Esophagus squamous epithelium (tissue), 5 donors: ENCODE measurements around the gene HSD17B4. TPM values are rescaled to one million over a fixed set of nuclear protein-coding genes. Genes with fewer than 3 reads are reported as not detected.
A peak's percentile ranks its signal among the peaks of the same experiment; 100 is the strongest.
"Not testable (repeated sequence)": the region's sequence is repeated elsewhere in the genome, so short reads cannot be mapped to it uniquely, and the experiment has no call there.

Experiments
- DNase-seq: peaks from one replicate; lab custom pipeline; 2025; lab: John Stamatoyannopoulos, UW
- H3K27ac ChIP-seq, 4 donors: fragments of 200-600 bp; sonication (generic); one replicate each; pipeline ENCODE4 v1.5.1; 2016 to 2019; ENCODE audit warnings: mild to moderate bottlenecking in 1 of 4
- H3K27me3 ChIP-seq, 4 donors: fragments of 200-600 bp; sonication (generic); 1 replicate in 3 of 4; 2 replicates in 1 of 4; pipeline versions ENCODE4 v1.5.1 to v1.6.0; 2017 to 2021; ENCODE audit warnings: antibody characterized with exemption in 1 of 4
- H3K36me3 ChIP-seq, 3 donors: fragments of 200-600 bp; sonication (generic); one replicate each; pipeline ENCODE4 v1.5.1; 2016 to 2019
- H3K4me1 ChIP-seq, 3 donors: fragments of 200-600 bp; sonication (generic); one replicate each; pipeline ENCODE4 v1.5.1; 2017 to 2019
- H3K4me3 ChIP-seq, 4 donors: fragments of 200-600 bp; sonication (generic); 1 replicate in 3 of 4; 2 replicates in 1 of 4; pipeline ENCODE4 v1.5.1; 2016 to 2019; ENCODE audit warnings: mild to moderate bottlenecking in 2 of 4, moderate library complexity in 1 of 4
- H3K9me3 ChIP-seq, 3 donors: fragments of 200-600 bp; sonication (generic); one replicate each; pipeline ENCODE4 v1.5.1; 2016 to 2019
- POLR2A ChIP-seq, 4 donors: fragments of 450-650 bp; IDR thresholded peaks; one replicate each; pipeline ENCODE4 v1.6.1; 2017; ENCODE audit warnings: antibody characterized with exemption in 4 of 4, mild to moderate bottlenecking in 4 of 4, moderate library complexity in 3 of 4
- WGBS, 2 donors: methylation state at CpG; one replicate each; pipeline ENCODE4 v1.1.5; 2018; 5-methylcytosine and 5-hydroxymethylcytosine counted together
- intact Hi-C: fragments of 100-400 bp; cut with DNase I; formaldehyde crosslinking; loops from one replicate; pipeline ENCODE4 v1.15.0; 2022
- total RNA-seq, 4 donors: library from RNA; depleted of rRNA; stranded (reverse); fragments of >200 nt; gene quantifications; one replicate each; pipeline ENCODE4 v1.1.0, GENCODE V29; 2016
- TF ChIP-seq, protein P1 (sequence below), 6 experiments: fragments of 450-650 bp in 4 of 6; fragments of 200-600 bp in 2 of 6; sonication (generic) in 2 of 6; IDR thresholded peaks; one replicate each; pipeline ENCODE4 v1.5.1; 2016 to 2019; ENCODE audit warnings: antibody characterized with exemption in 6 of 6, mild to moderate bottlenecking in 4 of 6, moderate library complexity in 4 of 6
- donor health status: DM: yes; HTN: yes; CAD: no.

Gene HSD17B4
- total RNA-seq, 4 donors from 2014 or later = 108 to 216 (median 141) TPM

DNA sequence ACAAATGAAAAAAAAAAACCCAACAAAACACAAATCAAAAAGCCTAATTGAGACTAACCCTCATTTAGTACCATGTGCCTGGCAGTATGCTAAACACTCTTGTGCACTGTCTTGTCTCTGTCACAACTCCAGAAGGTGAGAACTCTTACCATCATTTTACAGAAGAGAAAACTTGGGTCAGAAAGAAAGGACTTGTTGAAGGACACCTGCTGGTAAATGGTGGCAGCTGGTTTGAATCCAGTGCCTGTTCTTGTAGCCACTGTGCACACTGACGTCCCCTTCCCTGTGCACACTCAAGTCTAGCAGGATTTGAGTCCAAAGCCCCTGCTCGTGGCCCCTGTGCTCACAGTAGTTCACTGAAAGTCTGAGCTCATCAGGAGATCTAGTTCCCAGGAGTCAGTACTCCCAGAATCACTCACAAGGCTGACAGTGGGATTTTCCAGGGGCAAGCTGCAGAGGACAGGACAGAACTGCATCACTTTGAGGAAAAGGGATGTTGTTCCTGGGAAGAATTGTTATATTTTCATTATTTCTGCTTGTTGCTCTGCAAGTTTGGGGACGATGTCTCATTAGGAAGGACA is 43.0 kb upstream of the HSD17B4 start:
- H3K4me1 ChIP-seq = peaks cover 7 to 24% (median 7%) of the 10 kb centered on the region in 3 donors
- no peaks in the 10 kb centered on the region for H3K36me3 ChIP-seq
- H3K27me3 ChIP-seq = no peaks in the 10 kb centered on the region
- intact Hi-C loops = no loop called here
- H3K4me3 ChIP-seq = no peak overlapping the region
- no peak overlapping the region for H3K27ac ChIP-seq
- no peak for DNase-seq
- no peaks in the 10 kb centered on the region for H3K9me3 ChIP-seq
- 73 to 84% methylated on average over 2 to 3 of the region's 3 CpGs for WGBS, 2 donors
- no peak for TF ChIP-seq POLR2A (IDR thresholded peaks at IDR 0.05)
- TF ChIP-seq, protein P1, sequence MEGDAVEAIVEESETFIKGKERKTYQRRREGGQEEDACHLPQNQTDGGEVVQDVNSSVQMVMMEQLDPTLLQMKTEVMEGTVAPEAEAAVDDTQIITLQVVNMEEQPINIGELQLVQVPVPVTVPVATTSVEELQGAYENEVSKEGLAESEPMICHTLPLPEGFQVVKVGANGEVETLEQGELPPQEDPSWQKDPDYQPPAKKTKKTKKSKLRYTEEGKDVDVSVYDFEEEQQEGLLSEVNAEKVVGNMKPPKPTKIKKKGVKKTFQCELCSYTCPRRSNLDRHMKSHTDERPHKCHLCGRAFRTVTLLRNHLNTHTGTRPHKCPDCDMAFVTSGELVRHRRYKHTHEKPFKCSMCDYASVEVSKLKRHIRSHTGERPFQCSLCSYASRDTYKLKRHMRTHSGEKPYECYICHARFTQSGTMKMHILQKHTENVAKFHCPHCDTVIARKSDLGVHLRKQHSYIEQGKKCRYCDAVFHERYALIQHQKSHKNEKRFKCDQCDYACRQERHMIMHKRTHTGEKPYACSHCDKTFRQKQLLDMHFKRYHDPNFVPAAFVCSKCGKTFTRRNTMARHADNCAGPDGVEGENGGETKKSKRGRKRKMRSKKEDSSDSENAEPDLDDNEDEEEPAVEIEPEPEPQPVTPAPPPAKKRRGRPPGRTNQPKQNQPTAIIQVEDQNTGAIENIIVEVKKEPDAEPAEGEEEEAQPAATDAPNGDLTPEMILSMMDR (IDR thresholded peaks at IDR 0.05) = peak in 1 of 6 experiments; percentile 7

DNA sequence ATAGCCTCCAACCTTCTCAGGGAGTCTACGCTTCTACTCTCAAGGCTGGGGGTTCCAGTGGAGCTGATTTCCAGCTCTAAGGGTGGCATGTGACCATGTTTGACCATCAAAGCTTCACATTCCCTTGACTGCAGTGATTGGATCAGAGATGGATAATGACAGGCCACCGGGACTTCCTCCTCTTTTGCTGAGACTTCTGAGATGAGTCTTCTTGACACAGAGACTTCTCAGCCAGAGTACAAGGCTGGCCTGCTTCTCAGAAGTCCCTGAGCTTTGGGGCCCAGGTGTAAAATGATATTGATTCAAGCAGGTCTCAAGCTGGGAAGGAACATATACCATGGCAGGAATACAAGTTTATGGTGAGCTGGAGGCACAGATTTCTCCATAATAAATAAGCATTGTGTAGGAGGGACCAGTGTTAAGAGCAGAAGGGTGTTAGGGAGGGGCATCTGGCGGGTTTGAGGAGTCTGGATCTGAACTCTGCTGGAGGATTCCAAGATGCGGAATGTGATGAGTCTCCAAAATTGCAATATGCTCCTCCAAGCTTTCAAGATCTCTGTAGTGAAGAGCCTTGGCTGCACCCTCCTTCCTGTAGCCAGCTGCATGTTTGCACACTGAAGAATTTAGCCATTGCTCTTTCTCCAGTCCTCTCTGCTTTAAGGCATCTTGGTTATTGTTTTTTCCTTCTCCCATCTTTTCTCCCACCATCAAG is 41.7 kb upstream of the HSD17B4 start:
- no peak for DNase-seq
- TF ChIP-seq, protein P1 (IDR thresholded peaks at IDR 0.05) = no peak
- no peak for TF ChIP-seq POLR2A (IDR thresholded peaks at IDR 0.05)
- WGBS, 2 donors = 79 to 91% methylated on average over 3 to 4 of the region's 4 CpGs

DNA sequence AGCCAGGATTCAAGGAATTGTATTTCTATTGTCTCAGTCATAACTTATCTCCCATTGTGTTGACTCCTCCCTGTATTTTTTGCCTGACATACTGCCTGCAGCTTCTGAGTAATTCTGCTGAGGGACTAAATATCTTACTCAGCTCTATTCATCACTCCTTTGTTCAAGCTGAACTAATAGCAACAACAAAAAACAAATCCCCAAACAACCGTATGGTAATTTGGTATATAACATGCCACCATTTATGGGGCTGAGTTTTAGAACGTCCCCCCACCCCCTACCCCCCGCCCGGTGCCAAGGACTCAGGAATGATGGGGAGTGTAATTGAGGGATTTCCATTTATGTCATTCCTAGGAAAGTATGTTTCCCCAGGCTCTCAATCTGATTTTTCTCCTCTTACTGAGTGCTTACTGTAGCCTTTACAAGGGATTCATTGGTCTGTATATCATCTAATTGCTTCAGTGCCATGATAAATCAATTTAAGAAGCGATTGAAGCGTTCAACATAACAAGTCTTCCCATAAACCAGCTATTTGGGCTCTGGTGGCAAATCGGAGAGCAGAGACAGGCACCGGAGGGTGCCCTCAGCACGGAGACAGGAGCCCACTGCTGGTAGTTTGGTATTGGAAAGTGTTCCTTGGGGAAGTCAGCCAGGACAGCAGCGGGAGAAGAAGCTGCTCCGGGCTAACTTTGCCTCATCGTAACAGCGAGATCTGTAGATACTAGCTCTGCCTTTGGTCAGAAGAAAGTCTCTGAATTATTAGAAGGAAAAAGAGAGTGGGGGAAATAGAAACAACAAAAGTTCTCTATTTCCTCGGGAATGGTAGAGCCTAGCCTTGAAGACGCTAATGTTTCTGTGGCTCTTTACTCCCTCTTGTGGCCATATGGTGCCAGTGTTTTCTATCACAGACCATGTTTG is 40.7 kb upstream of the HSD17B4 start:
- WGBS, 2 donors = 2 to 4% methylated on average over 15 of the region's 15 CpGs
- intact Hi-C loops = loop anchor here (5.0 kb wide), 1 partner anchor 144 kb away; no protein-coding TSS in a partner anchor
- H3K27ac ChIP-seq = peak overlapping the region; percentile 85 to 87 (median 86)
- DNase-seq = no peak
- TF ChIP-seq, protein P1 (IDR thresholded peaks at IDR 0.05) = peak; percentile 85 to 97 (median 92)
- no peak for TF ChIP-seq POLR2A (IDR thresholded peaks at IDR 0.05)
- H3K27me3 ChIP-seq = no peaks in the 10 kb centered on the region
- H3K36me3 ChIP-seq = no peaks in the 10 kb centered on the region
- no peaks in the 10 kb centered on the region for H3K9me3 ChIP-seq
- H3K4me3 ChIP-seq = peak overlapping the region; percentile 33 to 70 (median 52)
- peaks cover 7 to 26% (median 7%) of the 10 kb centered on the region in 3 donors for H3K4me1 ChIP-seq

More for the DNA sequence above, 41.7 kb upstream of the HSD17B4 start:
- intact Hi-C loops = loop anchor here (5.0 kb wide), 1 partner anchor 143 kb away; no protein-coding TSS in a partner anchor
- Histone ChIP-seq H3K9me3 (no peaks in the 10 kb centered on the region), H3K4me3 (no peak overlapping the region), H3K4me1 (peaks cover 7 to 24% (median 7%) of the 10 kb centered on the region in 3 donors), H3K36me3 (no peaks in the 10 kb centered on the region), H3K27ac (peak overlapping the region in 1 of 4 donors; percentile 87), H3K27me3 (no peaks in the 10 kb centered on the region)

DNA sequence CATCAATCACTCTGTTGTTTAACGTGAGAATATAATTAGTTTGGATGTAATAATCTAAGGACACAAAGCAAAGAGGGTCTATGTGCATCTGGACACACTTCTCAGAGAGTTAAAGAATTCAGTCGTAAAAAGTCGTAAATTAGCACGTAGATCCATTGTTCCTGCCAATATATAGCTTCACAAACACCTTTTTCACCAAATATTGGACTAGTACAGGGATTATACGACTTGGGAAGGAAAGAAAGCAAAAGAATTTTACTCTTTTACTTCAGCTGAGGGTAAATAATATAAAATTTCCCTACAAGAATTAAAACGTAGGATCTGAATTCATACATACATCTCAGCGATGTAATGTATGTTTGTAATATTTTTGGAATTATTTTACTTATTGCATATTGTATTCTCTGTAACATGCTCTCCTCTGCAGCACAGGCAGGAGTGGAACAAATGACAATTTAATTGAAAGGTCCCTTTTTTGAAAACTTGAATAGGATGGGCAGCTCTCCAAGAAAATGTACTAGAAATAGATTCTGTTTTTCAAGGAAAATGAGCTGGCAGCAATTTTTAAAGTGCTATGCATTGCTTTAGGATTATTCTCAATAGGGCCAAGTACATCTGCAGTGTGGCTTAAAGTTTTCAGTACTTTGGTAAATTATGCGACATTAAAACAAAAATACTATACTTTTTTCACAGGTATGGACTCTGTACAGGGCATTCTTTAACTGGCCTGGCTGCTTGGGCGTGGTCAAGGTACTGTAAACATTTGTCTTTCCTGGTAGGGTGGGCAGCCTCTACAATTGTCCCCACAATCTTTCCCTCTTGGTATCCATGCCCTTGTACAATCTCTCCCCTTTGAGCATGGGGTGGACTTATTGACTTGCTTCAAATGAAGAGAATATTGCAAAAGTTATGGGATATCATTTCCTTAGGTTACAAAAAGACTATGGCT is 39.7 kb upstream of the HSD17B4 start:
- intact Hi-C loops = loop anchor here (5.0 kb wide), 1 partner anchor 145 kb away; no protein-coding TSS in a partner anchor
- H3K27me3 ChIP-seq = no peaks in the 10 kb centered on the region
- WGBS, 2 donors = 28 to 33% methylated on average over 9 of the region's 9 CpGs
- H3K27ac ChIP-seq = peak overlapping the region in 2 of 4 donors; percentile 87
- H3K36me3 ChIP-seq = no peaks in the 10 kb centered on the region
- TF ChIP-seq, protein P1 (IDR thresholded peaks at IDR 0.05) = no peak
- no peak for TF ChIP-seq POLR2A (IDR thresholded peaks at IDR 0.05)
- H3K4me1 ChIP-seq = peaks cover 12 to 36% (median 13%) of the 10 kb centered on the region in 3 donors
- no peaks in the 10 kb centered on the region for H3K9me3 ChIP-seq
- DNase-seq = no peak
- H3K4me3 ChIP-seq = peak overlapping the region in 3 of 4 donors; percentile 51 to 70 (median 52)

DNA sequence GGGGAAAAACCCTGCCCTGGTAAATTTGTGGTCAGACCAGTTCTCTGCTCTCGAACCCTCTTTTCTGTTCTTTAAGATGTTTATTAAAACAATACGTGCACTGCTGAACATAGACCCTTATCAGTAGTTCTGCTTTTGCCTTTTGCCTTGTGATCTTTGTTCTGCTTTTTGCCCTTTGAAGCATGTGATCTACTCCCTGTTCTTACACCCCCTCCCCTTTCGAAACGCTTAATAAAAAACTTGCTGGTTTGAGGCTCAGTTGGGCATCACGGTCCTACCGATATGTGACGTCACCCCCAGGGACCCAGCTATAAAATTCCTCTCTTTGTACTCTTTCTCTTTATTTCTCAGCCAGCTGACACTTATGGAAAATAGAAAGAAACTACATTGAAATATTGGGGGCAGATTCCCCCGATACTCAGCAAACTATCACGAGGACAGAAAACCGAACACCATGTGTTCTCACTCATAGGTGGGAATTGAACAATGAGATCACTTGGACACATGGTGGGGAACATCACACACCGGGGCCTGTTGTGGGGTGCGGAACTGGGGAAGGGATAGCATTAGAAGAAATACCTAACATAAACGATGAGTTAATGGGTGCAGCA is 38.1 kb upstream of the HSD17B4 start:
- not testable (repeated sequence) for H3K27ac ChIP-seq, DNase-seq, H3K27me3 ChIP-seq, H3K36me3 ChIP-seq, H3K4me3 ChIP-seq, H3K9me3 ChIP-seq
- WGBS, 2 donors = 62 to 86% methylated on average over 13 of the region's 13 CpGs
- peaks cover 25 to 53% (median 27%) of the 10 kb centered on the region in 3 donors for H3K4me1 ChIP-seq
- intact Hi-C loops = loop anchor here (5.0 kb wide), 1 partner anchor 147 kb away; no protein-coding TSS in a partner anchor
